GM19468 (cell line): ENCODE results near the gene OR2L3.
"Not testable (repeated sequence)": the region's sequence is repeated elsewhere in the genome, so short reads cannot be mapped to it uniquely, and the experiment has no call there.

ENCODE experiments used
- ATAC-seq: cut with Tn5 transposase; IDR thresholded peaks from one replicate; pipeline ENCODE4 v1.9.1; 2021; ENCODE audit warnings: mild to moderate bottlenecking, moderate library complexity, moderate number of reproducible peaks; ENCODE audit not compliant: unreplicated experiment; ENCODE audit errors: extremely low read depth

The OR2L3 gene, protein sequence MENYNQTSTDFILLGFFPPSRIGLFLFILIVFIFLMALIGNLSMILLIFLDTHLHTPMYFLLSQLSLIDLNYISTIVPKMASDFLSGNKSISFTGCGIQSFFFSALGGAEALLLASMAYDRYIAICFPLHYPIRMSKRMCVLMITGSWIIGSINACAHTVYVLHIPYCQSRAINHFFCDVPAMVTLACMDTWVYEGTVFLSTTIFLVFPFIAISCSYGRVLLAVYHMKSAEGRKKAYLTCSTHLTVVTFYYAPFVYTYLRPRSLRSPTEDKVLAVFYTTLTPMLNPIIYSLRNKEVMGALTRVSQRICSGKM

DNA sequence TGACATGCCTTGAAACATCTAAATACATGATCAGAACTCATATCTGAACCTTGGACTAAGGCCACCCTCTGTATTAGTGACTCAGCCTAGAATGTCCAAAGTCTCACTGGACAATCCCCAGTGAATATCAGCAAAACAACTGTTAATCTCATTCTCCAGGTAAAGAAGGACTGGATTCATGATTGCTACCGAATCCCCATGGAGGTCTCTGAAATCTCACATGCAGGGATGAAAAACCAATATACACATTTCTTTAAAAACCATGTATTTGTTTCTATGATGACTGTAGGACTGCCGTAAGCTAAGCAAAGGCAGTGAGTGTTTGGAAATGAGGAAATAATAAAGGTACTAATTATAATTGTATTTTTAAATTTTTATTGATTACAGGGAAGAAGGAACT is at the start of gene OR2L3:
OR2L3 (plus strand) TSS at position 301 of the 400 bp plus-strand sequence. CDS start 13,846 bp downstream, outside the sequence.
- ATAC-seq: no peak

DNA sequence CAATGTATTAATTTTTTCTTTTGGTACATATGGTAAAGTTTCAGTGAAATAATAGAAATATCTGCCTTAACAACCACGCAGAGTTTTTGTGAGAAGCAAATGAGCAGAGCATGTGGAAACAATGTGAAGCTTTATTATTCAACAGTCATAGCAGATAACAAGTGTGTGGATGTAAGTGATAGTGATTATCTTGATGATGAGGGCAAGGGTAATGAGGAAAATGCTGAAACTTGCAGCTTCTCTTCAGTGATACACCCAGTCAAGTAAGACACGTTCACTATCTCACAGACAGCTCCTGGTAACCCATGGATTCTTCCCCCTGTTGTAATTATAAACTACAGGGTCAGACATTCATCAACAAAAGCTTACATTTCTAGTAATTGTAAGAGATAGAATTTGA is 47.8 kb upstream of the OR2L3 start:
- no peak for ATAC-seq

DNA sequence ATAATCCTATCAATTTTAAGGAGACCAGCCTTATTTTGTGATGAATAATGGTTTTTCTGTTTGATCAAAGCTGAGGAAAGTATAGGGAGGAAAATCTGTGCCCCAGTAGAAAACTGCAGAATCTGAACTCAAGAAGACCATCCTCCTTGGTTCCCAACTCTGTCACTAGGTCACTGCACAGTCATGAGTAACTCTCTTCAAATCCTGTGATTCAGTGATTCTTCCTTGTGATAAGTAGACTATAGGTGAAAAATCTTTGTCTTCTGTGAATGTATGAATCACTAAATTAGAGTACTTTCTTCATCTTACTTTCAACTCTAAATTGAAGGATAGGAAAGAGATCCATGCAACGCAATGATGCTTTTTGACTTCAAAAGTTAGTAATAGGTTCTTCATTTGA is 46.5 kb upstream of the OR2L3 start:
- ATAC-seq: no peak

DNA sequence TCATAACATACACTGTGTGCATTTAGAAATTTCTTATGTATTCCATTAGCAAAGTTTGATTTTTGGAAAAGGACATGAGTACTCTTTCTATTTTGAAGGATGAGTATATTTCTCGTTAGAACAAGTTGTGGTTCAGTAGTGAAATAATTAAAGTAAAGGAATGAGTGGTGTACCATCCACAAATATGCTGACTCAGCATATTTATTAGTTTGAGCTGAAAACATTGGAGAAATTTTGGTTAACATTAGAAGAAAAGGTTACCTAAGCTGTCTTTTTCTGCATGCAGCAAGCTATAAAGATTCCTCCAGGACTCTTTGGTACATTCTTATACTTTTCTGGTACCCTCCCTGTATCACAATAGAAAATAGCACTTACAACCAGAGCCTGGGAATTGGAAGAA is 38.9 kb upstream of the OR2L3 start:
- ATAC-seq: no peak

DNA sequence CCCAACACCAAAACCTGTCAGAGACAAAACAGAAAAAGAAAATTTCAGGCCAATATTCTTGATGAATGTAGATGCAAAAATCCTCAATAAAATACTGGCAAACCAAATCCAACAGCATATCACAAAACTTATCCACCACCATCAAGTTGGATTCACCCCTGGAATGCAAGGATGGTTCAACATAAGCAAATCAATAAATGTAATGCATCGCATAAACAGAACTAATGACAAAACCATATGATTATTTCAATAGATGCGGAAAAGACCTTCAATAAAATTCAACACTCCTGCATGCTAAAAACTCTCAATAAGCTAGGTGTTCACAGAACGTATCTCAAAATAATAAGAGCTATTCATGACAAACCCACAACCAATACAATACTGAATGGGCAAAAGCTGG is 37.0 kb upstream of the OR2L3 start:
- no peak for ATAC-seq

DNA sequence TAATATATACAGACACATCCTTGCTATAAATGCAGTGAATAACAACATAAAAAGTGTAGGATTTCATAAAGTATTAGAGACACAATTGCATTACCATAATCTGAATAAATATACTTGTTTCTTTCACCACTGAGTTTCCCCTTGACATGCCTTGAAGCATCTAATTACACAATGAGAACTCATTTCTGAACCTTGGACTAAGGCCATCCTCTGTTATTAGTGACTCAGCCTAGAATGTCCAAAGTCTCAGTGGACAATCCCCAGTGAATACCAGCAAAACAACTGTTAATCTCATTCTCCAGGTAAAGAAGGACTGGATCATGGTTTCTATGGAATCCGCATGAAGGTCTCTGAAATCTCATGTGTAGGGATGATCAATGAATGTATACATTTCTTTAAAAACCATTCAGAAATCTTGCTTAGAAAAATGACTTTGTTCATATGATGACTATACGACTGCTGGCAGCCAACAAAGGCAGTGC is 33.4 kb upstream of the OR2L3 start, which contains the start of gene OR2L5:
OR2L5 (plus strand) TSS at position 432 of the 482 bp plus-strand sequence. CDS start 8,288 bp downstream, outside the sequence.
- no peak for ATAC-seq

DNA sequence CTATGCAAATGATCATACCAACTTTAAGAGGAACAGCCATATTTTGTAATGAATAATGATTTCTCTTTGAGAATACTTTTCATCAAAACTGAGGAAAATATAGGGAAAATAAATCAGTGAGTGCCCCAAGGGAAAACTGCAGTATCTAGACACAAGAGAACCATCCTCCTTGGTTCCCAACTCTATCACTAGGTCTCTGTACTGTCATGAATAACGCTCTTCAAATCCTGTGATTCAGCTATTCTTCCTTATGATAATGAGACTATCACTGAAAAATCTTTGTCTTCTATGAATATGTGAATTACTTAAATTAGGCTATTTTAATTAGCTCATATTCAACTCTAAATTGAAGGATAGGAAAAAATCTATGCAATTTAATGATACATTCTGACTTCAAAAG is 30.8 kb upstream of the OR2L3 start:
- no peak for ATAC-seq

DNA sequence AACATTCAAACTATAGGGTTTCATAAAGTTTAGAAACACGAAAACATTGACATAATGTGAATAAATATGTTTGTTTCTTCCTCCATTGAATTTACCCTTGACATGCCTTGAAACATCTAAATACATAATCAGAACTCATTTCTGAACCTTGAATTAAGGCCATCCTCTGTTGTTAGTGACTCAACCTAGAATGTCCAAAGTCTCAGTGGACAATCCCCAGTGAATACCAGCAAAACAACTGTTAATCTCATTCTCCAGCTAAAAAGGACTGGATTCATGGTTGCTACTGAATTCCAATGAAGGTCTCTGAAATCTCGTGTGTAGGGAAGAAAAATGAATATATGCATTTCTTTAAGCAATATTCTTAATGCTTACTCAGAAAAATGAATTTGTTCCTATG is 16.9 kb upstream of the OR2L3 start, which contains the start of gene OR2L2:
OR2L2 (plus strand) TSS at position 301 of the 400 bp plus-strand sequence. CDS start 8,198 bp downstream, outside the sequence.
- ATAC-seq: no peak

DNA sequence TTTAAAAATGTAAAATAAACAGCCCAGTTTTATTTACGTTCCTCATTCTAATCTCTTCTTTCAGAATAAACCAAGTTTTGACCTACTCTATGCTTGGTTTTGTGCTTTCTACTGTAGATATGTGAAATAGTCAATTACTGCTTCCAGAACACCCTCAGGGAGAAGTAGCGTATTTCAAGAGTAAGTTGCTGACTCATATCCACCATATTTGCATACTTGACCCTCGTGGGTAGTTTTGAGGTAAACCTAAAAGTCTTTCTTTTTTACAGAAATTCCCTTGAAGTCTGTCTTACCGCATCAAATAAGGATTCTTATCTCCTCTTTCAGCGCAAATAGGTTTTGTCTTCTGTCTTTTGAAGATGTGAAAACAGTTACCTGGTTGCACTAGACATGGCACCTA is 1.4 kb upstream of the OR2L3 start:
- no peak for ATAC-seq

DNA sequence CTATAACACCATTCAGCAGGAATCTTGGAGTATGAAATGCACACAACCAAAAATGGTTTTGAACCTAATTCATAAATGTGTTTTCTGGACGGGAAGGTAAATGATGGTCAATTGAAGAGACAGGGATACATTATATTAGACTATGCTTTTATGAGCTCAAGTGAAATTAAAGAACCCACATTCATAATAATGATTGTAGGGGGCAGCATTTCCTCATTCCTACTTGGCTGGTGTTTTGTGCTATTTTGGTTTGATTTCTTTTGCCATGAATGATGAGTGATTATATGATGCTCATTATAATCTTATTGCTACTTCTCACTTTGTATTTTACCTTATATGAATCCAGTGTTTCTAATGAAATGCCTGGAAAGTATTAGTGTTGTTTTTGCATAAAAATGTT is 372 bp downstream of the OR2L3 start:
- ATAC-seq: no peak

DNA sequence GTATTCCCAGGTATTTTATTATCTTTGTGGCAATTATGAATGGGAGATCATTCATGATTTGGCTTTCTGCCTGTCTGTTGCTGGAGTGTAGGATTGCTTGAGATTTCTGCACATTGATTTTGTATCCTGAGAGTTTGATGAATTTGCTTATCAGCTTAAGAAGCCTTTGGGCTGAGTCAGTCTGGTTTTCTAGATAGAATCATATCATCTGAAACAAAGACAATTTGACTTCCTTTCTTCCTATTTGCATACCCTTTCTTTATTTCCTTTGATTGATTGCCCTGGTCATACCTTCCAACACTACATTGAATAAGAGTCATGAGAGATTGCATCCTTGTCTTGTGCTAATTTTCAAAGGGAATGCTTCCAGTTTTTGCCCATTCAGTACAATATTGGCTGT is 8.0 kb downstream of the OR2L3 start:
- ATAC-seq: no peak

DNA sequence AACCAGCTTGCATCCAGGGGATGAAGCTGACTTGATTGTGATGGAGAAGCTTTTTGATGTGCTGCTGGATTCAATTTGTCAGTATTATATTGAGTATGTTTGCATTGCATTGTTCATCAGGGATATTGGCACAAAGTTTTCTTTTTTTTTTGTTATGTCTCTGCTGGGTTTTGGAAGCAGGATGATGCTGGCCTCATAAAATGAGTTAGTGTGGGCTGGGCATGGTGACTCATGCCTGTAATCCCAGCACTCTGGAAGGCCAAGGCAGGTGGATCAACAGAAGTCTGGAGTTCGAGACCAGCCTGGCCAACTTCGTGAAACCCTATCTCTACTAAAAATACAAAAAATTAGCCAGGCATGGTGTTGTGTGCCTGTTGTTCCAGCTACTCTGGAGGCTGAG is 8.6 kb downstream of the OR2L3 start:
- no peak for ATAC-seq

DNA sequence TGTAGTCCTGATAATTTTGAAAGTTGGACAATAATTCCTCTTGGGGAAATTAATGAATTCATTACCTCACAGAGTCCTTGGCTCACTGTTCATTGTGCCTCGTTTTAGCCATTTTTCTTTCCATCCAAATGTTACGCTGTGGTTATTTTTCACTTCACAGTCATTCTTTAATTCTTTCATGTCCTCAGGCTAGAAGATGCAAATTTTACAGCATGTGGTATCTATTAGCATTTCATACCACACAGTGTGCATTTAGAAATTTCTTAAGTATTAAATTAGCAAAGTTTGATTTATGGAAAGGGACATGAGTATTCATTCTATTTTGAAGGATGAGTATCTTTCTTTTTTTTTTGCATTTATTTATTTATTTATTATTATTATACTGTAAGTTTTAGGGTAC is 18.4 kb downstream of the OR2L3 start:
- no peak for ATAC-seq

DNA sequence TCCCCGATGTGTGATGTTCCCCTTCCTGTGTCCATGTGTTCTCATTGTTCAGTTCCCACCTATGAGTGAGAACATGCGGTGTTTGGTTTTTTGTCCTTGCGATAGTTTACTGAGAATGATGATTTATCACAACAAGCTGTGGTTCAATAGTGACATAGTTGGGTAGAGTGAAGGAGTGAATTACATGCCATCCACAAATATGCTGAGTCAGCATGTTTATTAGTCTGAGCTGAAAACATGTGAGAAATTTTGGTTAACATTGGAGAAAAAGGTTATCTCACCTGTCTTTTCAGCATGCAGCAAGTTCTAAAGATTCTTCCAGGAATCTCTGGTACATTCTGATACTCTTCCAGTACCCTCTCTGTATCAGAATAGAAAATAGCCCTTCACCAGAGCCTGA is 19.0 kb downstream of the OR2L3 start:
- ATAC-seq: no peak

DNA sequence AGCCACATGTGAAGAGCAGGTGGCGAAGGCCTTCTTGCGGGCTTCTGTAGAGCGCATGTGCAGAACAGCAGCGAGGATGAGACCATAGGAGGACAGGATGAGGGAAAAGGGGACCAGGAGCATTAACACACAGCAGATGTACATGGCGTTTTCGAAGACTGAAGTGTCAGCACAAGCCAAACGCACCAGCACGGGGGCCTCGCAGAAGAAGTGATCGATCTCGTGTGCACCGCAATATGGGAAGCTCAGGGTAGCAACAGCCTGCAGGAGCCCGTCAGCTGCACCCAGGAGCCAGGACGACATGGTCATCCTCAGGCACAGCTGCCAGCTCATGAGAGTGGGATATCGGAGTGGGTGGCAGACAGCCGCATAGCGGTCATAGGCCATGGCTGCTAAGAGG is 37.2 kb downstream of the OR2L3 start:
- not testable (repeated sequence) for ATAC-seq

DNA sequence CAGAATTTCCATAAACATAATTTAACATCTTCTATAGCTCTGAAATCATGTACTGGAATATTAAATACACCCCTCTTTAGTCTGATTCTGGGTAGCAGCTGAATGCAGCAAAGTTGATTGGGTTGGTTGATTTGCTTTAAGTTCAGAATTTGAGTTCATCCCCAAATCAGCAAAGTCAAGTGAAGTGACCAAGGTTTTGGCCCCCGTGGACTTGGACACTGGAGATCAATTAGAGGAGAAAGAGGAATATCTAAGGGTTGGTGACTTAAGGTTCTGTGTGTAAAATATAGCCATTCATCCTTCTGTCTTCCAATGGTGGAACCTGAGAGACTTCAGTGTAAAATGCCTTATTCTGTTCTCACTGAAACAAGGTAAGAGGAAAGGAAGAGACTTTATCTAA is 48.2 kb downstream of the OR2L3 start, which contains the start of gene OR2L13:
OR2L13 (plus strand) TSS at position 301 of the 400 bp plus-strand sequence. CDS start 4,192 bp downstream, outside the sequence.
- no peak for ATAC-seq

DNA sequence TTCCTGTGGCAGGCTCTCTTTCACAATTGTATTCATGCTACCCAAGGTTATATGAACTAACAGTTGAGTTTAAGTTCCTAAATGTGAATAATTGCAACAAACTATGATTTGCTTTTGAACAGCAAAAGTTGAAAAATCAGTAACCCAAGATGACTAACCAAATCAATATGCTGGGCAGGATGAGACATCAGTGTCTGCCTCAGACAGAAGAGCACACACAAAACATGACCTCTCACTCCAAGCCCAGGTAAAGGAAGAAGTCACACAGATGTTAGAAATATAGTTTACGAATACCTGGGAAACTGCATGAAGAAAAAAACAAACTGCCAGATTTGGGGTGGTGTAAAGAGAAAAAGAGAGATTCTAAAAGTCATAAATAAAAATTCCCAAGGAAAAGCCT is 51.9 kb downstream of the OR2L3 start:
- no peak for ATAC-seq

DNA sequence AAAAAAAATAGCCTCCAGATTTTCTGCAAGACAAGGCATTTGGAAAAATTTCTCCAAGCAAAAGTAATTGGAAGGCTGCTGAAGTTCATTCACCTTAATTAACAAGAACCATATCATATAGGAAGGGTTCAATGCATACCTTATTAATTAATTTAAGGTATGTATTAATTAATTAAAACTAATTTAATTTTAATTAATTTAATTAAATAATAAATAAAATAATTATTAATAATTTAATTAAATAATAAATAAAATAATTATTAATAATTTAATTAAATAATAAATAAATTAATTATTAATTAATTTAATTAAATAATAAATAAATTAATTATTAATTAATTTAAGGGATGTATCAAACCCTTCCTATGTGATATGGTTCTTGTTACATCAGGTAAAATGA is 56.2 kb downstream of the OR2L3 start:
- ATAC-seq: no peak

DNA sequence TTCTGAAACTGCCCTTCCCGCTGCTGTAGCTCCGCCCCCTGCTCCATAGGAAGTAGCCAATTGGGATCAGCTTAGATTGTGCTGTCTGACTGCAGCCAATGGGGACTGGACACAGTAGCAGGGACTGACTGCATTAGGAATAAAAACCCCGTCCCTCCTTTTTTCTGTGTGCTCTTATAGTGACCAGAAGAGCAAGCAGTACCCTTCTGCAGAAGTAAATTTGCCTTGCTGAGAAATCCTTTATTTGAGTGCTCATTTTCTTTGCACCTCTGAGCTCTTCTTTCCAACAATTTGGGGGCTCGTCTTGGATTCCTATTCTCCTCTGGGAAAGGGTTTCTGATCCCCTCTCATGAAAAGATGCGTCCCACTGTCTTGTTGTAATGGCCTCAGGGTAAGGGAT is 64.5 kb downstream of the OR2L3 start:
- no peak for ATAC-seq
